HepG2 (cell line): ENCODE measurements around the gene GNB1. TPM values are rescaled to one million over a fixed set of nuclear protein-coding genes. Genes with fewer than 3 reads are reported as not detected.
A peak's percentile ranks its signal among the peaks of the same experiment; 100 is the strongest.

ENCODE experiments used
- CHD4 ChIP-seq: fragments of 200-600 bp; sonication (generic); IDR thresholded peaks from 2 replicates; pipeline ENCODE4 v1.7.0; 2017; ENCODE audit warnings: mild to moderate bottlenecking, low read length, borderline replicate concordance
- DR1 ChIP-seq: sonication (generic); formaldehyde crosslinking; IDR thresholded peaks from 2 replicates; pipeline ENCODE4 v1.8.0; 2021; ENCODE audit warnings: mild to moderate bottlenecking, missing genetic modification reagents, inconsistent platforms
- HES4 ChIP-seq: sonication (generic); formaldehyde crosslinking; IDR thresholded peaks from 2 replicates; pipeline ENCODE4 v1.9.0; 2021; ENCODE audit warnings: mild to moderate bottlenecking, missing genetic modification reagents, borderline replicate concordance
- MAZ ChIP-seq, 2 experiments: sonication (generic) in 1 of 2; formaldehyde crosslinking in 1 of 2; IDR thresholded peaks; 2 replicates each; pipeline versions ENCODE4 v1.5.0 to v1.6.1; 2012 to 2020; ENCODE audit warnings: low read depth in 2 of 2, mild to moderate bottlenecking in 2 of 2, borderline replicate concordance in 1 of 2, improper control_type of control experiment in 1 of 2, low read length in 1 of 2, missing genetic modification reagents in 1 of 2, moderate library complexity in 1 of 2
- MIER3 ChIP-seq: IDR thresholded peaks from 2 replicates; pipeline ENCODE4 v1.6.1; 2016; ENCODE audit warnings: missing compliant biosample characterization, borderline replicate concordance
- NRL ChIP-seq: sonication (generic); formaldehyde crosslinking; IDR thresholded peaks from 2 replicates; pipeline ENCODE4 v1.5.0; 2020; ENCODE audit warnings: missing genetic modification reagents, mild to moderate bottlenecking, moderate library complexity, borderline replicate concordance
- ZBTB1 ChIP-seq: sonication (generic); formaldehyde crosslinking; IDR thresholded peaks from 2 replicates; pipeline ENCODE4 v1.4.0; 2020; ENCODE audit warnings: missing genetic modification reagents, borderline replicate concordance
- ZMYM4 ChIP-seq: sonication (generic); formaldehyde crosslinking; IDR thresholded peaks from 2 replicates; pipeline ENCODE4 v1.8.1; 2023; ENCODE audit warnings: mild to moderate bottlenecking, missing genetic modification reagents
- ZNF333 ChIP-seq: sonication (generic); formaldehyde crosslinking; IDR thresholded peaks from 2 replicates; pipeline ENCODE4 v1.4.0; 2020; ENCODE audit warnings: mild to moderate bottlenecking, missing genetic modification reagents, borderline replicate concordance
- ZNF598 ChIP-seq: sonication (generic); formaldehyde crosslinking; IDR thresholded peaks from 2 replicates; pipeline ENCODE4 v1.5.1; 2020; ENCODE audit warnings: mild to moderate bottlenecking, missing genetic modification reagents, borderline replicate concordance
- ZNF891 ChIP-seq: sonication (generic); formaldehyde crosslinking; IDR thresholded peaks from 2 replicates; pipeline ENCODE4 v1.5.0; 2020; ENCODE audit warnings: mild to moderate bottlenecking, missing genetic modification reagents
- polyA plus RNA-seq, 8 experiments: library from polyadenylated mRNA; depleted of rRNA in 3 of 8; stranded (reverse) in 7 of 8; unstranded in 1 of 8; fragments of >200 nt; fragmentation: Illumina TruSeq in 4 of 8; extraction: Trizol in 4 of 8; gene quantifications; 2 replicates each; pipeline versions ENCODE4 v1.2.1 to v1.2.3, GENCODE V29; 2011 to 2016; ENCODE audit warnings: low read depth in 4 of 8, missing spikeins in 1 of 8, mixed read lengths in 1 of 8; ENCODE audit not compliant: insufficient read depth in 1 of 8
- total RNA-seq, 5 experiments: library from RNA; depleted of rRNA; stranded (reverse); fragments of >200 nt; fragmentation: Illumina TruSeq; extraction: Trizol; gene quantifications; 2 replicates each; pipeline ENCODE4 v1.2.3, GENCODE V29; 2016; ENCODE audit warnings: low read depth in 1 of 5
- TF ChIP-seq, protein P1 (sequence below): sonication (generic); formaldehyde crosslinking; conservative IDR thresholded peaks from 2 replicates; pipeline ENCODE4 v1.8.1; 2023; ENCODE audit warnings: missing genetic modification reagents
- TF ChIP-seq, protein P2 (sequence below): sonication (generic); formaldehyde crosslinking; IDR thresholded peaks from 2 replicates; pipeline ENCODE4; 2020; ENCODE audit warnings: missing genetic modification reagents, mild to moderate bottlenecking, borderline replicate concordance
- TF ChIP-seq, protein P3 (sequence below): sonication (generic); formaldehyde crosslinking; IDR thresholded peaks from 2 replicates; pipeline ENCODE4 v1.8.1; 2023; ENCODE audit warnings: mild to moderate bottlenecking, moderate library complexity, missing genetic modification reagents
- TF ChIP-seq, protein P4 (sequence below): IDR thresholded peaks from 2 replicates; pipeline ENCODE4 v1.6.1; 2012; ENCODE audit warnings: inconsistent platforms
- TF ChIP-seq, protein P5 (sequence below): sonication (generic); formaldehyde crosslinking; IDR thresholded peaks from 2 replicates; pipeline ENCODE4 v1.5.1; 2020; ENCODE audit warnings: missing genetic modification reagents, mild to moderate bottlenecking, borderline replicate concordance

The GNB1 gene
- total and polyA plus RNA-seq, 2 of the 13 experiments (the other 11 are each of a cell fraction or from before 2014, with no cell fraction given), result 66.2 to 327 TPM

DNA sequence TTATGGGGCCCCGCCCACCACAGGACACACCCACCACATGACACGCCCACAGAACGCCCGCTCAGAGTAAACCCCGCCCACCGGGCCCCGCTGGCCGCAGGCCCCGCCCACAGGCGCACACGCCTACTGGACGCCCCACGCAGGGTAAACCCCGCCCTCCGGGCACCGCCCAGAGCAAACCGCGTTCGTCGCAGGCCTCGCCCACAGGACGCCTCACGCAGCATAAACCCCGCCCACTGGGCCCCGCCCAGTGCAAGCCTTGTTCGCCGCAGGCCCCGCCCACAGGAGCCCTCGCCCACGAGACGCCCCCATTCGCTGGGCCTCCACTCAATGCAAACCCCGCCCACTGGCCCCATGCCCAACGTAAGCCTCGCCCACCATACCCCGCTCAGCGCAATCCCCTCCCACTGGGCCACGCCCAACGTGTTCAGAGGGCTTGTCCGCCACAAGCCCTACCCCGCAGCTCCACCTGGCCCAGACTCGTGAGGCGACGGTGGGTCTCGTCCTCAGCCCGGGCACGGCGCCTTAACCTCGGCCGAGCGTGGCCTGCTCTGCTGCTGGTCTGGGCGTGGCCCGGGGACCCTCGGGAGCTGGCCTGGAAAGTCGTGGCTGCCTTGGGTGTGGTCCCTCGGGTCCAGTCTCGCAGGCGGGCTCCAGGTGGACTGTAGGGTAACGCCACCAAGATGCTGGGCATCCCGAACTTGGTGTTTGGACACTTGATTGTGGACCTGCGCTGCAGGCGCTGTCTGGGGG is 28.6 kb upstream of the GNB1 start (continued):
- TF ChIP-seq, protein P1, sequence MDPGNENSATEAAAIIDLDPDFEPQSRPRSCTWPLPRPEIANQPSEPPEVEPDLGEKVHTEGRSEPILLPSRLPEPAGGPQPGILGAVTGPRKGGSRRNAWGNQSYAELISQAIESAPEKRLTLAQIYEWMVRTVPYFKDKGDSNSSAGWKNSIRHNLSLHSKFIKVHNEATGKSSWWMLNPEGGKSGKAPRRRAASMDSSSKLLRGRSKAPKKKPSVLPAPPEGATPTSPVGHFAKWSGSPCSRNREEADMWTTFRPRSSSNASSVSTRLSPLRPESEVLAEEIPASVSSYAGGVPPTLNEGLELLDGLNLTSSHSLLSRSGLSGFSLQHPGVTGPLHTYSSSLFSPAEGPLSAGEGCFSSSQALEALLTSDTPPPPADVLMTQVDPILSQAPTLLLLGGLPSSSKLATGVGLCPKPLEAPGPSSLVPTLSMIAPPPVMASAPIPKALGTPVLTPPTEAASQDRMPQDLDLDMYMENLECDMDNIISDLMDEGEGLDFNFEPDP (CRISPR knock-in tag), result no peak
- 0 out of 2 replicates have a peak, but pooled peaks have one; percentile 42 for TF ChIP-seq NRL (CRISPR knock-in tag)
- TF ChIP-seq ZBTB1 (CRISPR knock-in tag), result no peak
- TF ChIP-seq, protein P2, sequence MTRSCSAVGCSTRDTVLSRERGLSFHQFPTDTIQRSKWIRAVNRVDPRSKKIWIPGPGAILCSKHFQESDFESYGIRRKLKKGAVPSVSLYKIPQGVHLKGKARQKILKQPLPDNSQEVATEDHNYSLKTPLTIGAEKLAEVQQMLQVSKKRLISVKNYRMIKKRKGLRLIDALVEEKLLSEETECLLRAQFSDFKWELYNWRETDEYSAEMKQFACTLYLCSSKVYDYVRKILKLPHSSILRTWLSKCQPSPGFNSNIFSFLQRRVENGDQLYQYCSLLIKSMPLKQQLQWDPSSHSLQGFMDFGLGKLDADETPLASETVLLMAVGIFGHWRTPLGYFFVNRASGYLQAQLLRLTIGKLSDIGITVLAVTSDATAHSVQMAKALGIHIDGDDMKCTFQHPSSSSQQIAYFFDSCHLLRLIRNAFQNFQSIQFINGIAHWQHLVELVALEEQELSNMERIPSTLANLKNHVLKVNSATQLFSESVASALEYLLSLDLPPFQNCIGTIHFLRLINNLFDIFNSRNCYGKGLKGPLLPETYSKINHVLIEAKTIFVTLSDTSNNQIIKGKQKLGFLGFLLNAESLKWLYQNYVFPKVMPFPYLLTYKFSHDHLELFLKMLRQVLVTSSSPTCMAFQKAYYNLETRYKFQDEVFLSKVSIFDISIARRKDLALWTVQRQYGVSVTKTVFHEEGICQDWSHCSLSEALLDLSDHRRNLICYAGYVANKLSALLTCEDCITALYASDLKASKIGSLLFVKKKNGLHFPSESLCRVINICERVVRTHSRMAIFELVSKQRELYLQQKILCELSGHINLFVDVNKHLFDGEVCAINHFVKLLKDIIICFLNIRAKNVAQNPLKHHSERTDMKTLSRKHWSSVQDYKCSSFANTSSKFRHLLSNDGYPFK (CRISPR knock-in tag), result no peak; the same call in 1 of the 2 replicates
- TF ChIP-seq, protein P3, sequence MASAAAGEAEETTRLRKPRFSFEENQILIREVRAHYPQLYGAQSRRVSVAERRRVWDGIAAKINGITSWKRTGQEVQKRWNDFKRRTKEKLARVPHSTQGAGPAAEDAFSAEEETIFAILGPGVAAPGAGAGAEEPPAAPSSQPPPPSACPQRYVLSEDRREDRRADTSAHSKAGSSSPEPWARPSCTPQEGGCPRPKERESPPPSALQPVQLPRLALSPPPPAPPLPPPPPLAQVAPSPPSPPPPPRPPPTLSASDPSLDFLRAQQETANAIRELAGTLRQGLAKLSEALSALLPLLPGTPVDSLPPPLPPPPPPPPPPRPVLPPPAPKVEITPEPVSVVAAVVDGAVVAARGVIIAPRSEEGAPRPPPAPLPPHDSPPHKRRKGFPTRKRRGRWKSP, result 0 out of 2 replicates have a peak, but pooled peaks have one; percentile 48
- 0 out of 2 replicates have a peak, but pooled peaks have one; percentile 43 for TF ChIP-seq ZNF598 (CRISPR knock-in tag)
- TF ChIP-seq HES4 (CRISPR knock-in tag), result no peak; the same call in 1 of the 2 replicates
- no peak for TF ChIP-seq CHD4
- TF ChIP-seq ZMYM4 (CRISPR knock-in tag), result 0 out of 2 replicates have a peak, but pooled peaks have one; percentile 13
- TF ChIP-seq MAZ (IDR thresholded peaks at IDR 0.05; ENCODE audit: borderline replicate concordance, low read depth, low read length), result peak; percentile 67; the same call in 1 of the 2 replicates
- peak; percentile 16; the same call in 1 of the 2 replicates for TF ChIP-seq MAZ (CRISPR knock-in tag; IDR thresholded peaks at IDR 0.05; ENCODE audit: low read depth)
- 0 out of 2 replicates have a peak, but pooled peaks have one; percentile 79 for TF ChIP-seq ZNF333 (CRISPR knock-in tag)
- TF ChIP-seq, protein P4, sequence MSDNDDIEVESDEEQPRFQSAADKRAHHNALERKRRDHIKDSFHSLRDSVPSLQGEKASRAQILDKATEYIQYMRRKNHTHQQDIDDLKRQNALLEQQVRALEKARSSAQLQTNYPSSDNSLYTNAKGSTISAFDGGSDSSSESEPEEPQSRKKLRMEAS, result no peak
- 0 out of 2 replicates have a peak, but pooled peaks have one; percentile 34 for TF ChIP-seq ZNF891
- peak; percentile 82 for TF ChIP-seq DR1 (CRISPR knock-in tag)
- peak; percentile 35; the same call in 1 of the 2 replicates for TF ChIP-seq MIER3 (CRISPR knock-in tag)
- TF ChIP-seq, protein P5, sequence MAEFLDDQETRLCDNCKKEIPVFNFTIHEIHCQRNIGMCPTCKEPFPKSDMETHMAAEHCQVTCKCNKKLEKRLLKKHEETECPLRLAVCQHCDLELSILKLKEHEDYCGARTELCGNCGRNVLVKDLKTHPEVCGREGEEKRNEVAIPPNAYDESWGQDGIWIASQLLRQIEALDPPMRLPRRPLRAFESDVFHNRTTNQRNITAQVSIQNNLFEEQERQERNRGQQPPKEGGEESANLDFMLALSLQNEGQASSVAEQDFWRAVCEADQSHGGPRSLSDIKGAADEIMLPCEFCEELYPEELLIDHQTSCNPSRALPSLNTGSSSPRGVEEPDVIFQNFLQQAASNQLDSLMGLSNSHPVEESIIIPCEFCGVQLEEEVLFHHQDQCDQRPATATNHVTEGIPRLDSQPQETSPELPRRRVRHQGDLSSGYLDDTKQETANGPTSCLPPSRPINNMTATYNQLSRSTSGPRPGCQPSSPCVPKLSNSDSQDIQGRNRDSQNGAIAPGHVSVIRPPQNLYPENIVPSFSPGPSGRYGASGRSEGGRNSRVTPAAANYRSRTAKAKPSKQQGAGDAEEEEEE (CRISPR knock-in tag), result no peak
